Muscle layer of duodenum (tissue), 2 donors: ENCODE data around the gene C1QTNF6.

Experiments
- H3K27ac ChIP-seq: one replicate; pipeline ENCODE4 v1.7.0; 2013; ENCODE audit warnings: mild to moderate bottlenecking, low read length
- H3K27me3 ChIP-seq: one replicate; pipeline ENCODE4 v1.7.0; 2013; ENCODE audit warnings: low read depth, mild to moderate bottlenecking, control low read depth, low read length
- H3K36me3 ChIP-seq, 2 donors: one replicate each; pipeline ENCODE4 v1.7.0; 2013; ENCODE audit warnings: low read length in 2 of 2, control low read depth in 1 of 2, mild to moderate bottlenecking in 1 of 2; ENCODE audit not compliant: insufficient read depth in 2 of 2, control insufficient read depth in 1 of 2
- H3K4me1 ChIP-seq, 2 donors: one replicate each; pipeline ENCODE4 v1.7.0; 2013; ENCODE audit warnings: low read length in 2 of 2, mild to moderate bottlenecking in 2 of 2, control low read depth in 1 of 2, moderate library complexity in 1 of 2; ENCODE audit not compliant: insufficient read depth in 2 of 2, control insufficient read depth in 1 of 2
- H3K4me3 ChIP-seq, 2 donors: one replicate each; pipeline ENCODE4 v1.7.0; 2013; ENCODE audit warnings: low read length in 2 of 2, low read depth in 1 of 2, mild to moderate bottlenecking in 1 of 2
- H3K9me3 ChIP-seq, 2 donors: one replicate each; pipeline ENCODE4 v1.7.0; 2013; ENCODE audit warnings: low read length in 2 of 2, control low read depth in 1 of 2, mild to moderate bottlenecking in 1 of 2; ENCODE audit not compliant: control insufficient read depth in 1 of 2
- donor health status: healthy.

Gene C1QTNF6

DNA sequence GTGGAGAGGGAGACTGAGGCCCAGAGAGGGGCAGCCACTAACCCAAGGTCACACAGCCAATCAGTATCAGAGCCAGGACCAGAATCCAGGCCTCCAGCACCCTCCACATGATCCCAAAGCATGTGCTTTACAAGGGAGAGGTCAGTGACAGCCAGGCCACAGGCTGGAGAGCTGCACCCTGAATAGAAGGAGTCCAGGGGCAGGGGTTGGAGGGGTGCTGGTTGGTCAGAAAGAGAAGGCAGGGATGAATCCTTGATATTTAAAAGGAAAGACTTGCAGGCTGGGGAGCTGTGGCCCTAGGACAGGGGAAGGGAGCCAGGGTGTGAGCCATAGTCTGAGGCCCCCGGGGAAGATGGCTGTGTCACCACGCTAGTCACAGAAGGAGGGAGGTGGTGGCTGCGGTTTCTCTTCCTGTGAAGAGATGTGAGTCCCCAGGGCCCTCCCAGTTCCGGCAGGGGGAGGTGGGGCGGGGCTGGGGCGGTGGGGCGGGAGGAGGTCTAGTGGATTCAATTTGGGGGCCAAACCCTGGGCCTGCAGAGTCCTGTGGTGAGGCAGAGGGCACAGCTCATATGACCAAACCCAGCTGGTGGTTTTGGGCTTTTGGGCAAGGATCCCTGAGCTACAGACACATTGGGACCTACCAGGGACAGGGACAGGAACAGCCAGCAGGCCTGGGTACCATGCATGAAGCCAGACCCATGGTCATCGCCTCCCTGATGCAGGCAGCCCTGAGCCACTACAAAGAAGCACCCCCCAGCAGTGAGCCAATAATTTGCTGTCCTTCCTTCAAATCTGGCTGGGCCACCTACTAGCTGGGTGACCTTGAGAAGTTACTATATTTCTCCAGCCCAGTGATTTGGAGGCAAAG, 42.0 kb upstream of the C1QTNF6 start:
- Histone ChIP-seq H3K4me3 (no peak overlapping the region), H3K4me1 (peaks cover 4 to 10% of the 10 kb centered on the region in 2 donors), H3K27me3 (no peaks in the 10 kb centered on the region), H3K27ac (peak overlapping the region; percentile 72), H3K36me3 (no peaks in the 10 kb centered on the region), H3K9me3 (no peaks in the 10 kb centered on the region)

DNA sequence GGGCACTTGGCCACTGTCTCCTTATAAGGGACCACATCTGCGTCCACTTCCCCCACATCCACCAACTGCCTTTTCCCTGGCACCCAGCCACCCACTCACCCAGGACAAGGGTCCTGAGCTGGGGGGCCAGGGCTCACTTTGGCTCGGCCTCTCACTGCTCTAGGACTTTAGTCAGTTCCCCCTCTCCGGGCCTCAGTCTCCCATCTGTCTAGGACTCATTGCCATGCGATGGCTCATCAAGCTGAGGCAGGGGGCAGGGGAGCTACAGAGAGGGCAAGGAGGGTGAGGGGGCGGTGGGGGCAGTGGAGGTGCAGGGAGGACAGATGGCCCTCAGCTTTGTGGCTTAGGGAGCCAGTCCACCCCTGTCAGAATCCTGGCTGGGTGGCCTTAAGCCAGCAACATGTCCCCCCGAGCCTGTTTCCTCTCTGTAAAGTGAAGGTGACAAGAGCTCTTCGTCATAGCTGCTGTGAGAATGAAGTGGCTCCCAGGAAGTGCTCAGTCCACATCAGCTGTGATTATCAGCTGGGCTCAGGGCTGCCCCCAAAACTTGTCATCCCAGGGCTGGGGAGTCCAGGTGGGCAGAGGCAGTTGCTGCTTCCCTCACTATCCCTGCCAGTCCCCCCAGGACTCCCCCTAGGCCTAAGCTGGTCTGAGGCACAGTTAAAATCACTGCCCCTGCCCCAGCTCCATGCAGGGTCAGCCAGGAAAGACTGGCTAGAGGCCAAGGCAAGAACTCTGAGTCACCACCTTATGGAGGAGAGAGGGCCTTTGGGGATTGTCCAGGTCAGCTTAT, 41.2 kb upstream of the C1QTNF6 start:
- Histone ChIP-seq H3K27ac (peak overlapping the region; percentile 72), H3K27me3 (no peaks in the 10 kb centered on the region), H3K4me3 (no peak overlapping the region), H3K36me3 (no peaks in the 10 kb centered on the region), H3K4me1 (peaks cover 4 to 10% of the 10 kb centered on the region in 2 donors), H3K9me3 (no peaks in the 10 kb centered on the region)

DNA sequence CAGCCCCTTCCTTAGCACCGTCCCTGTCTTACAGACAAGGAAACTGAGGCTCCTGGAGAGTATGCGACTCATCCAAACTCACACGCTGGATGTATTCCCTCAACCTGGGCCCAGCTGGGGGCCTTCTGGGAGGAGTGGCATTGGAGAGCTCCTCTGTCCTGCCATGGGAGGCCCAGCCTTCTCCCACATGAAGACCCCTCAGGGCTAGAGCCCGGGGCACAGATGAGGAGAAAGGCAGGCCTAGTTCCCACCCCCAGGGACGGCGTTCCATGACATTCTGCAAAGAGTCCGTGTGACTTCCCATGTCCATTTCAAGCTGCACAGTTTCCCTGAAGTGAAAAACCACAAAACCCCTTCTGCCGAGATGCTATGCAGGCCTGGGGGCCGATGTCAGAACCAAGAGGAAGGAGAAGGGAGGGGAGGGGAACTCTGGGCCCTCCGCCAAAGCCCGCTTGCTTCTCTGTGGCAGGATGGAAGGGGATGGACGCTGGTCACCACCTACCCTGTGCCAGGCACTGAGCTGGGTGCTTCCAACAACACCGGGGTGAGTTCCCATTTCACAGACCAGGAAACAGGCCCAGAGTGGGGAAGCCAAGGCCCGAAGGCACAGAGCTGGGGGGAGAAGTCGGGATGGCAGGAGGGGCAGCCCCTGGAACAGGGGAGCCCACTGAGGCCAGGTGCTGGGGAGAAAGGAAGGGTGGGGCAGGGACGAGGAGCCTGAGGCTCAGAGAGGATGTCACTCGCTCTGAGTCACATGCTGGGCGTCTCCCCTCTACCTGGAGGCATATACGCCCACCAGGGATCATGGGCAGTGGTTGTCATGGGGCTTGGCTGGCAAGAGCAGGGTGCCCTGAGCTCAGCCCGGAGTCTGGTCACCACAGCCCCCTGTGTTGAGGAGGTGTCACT, 40.3 kb upstream of the C1QTNF6 start:
- no peaks in the 10 kb centered on the region for H3K9me3 ChIP-seq
- peak overlapping the region; percentile 23 for H3K27ac ChIP-seq
- peaks cover 4 to 10% of the 10 kb centered on the region in 2 donors for H3K4me1 ChIP-seq
- H3K4me3 ChIP-seq: no peak overlapping the region
- no peaks in the 10 kb centered on the region for H3K27me3 ChIP-seq
- H3K36me3 ChIP-seq: no peaks in the 10 kb centered on the region

DNA sequence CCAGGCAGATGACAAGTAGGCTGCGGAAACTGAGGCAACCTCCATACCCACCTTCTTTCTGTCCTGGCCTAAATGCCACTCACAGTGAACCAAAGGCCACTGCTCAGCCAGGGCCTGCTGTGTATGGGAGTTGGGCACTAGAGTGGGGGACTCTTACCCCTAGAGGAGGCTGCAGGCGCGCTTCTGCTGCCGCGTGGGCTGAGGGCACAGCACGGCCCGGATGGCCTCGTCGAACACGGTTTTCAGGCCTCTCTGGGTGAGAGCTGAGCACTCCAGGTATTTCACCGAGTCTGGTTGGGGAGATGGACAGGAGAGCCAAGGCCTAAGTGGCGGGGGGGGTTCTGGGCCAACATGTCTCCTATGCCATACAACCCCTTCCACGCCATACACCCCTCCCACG, 38.5 kb upstream of the C1QTNF6 start:
- Histone ChIP-seq H3K27ac (no peak overlapping the region), H3K9me3 (no peaks in the 10 kb centered on the region), H3K4me3 (no peak overlapping the region), H3K27me3 (no peaks in the 10 kb centered on the region), H3K36me3 (no peaks in the 10 kb centered on the region), H3K4me1 (peaks cover 4 to 10% of the 10 kb centered on the region in 2 donors)

DNA sequence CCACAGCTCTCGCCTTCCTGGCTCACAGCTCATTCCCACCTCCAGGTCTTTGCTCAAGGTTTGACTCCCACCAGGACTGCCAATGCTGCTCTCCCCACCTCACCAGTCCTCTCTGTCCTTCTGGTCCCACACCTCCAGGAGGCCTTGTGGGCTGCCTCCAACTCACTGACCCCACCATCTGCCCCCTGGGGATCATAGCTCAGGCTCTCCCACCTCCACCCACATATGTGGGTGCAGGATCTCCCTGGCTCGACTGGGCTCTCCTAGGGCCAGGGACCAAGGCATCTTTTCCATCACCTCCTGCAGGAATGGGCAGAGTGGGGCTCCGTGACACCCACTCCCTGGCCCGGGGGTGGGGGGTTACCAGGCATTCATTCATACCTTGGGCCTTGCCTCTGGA, 38.0 kb upstream of the C1QTNF6 start:
- Histone ChIP-seq H3K4me1 (peaks cover 4 to 10% of the 10 kb centered on the region in 2 donors), H3K4me3 (no peak overlapping the region), H3K27ac (no peak overlapping the region), H3K36me3 (no peaks in the 10 kb centered on the region), H3K27me3 (no peaks in the 10 kb centered on the region), H3K9me3 (no peaks in the 10 kb centered on the region)

DNA sequence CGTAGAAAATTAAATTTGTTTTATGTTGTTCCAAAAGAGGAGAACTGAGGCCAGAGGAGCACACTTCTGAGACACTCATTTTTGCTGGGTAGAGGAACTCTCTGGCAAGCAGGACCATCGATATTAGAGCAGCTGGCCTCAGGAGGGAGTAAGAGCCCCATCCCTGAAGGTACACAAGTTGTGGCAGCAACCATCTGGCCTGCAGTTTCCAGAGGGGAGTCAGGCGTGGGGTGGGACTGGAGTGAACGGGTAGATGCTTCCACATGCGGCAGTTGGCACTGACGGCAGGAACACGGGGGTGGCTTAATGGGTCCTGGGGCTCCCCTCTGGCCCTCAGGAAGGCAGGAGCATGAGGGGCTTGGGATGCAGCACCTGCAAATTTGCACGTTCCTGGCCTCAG, 37.4 kb upstream of the C1QTNF6 start:
- H3K9me3 ChIP-seq: no peaks in the 10 kb centered on the region
- H3K27me3 ChIP-seq: no peaks in the 10 kb centered on the region
- H3K36me3 ChIP-seq: no peaks in the 10 kb centered on the region
- H3K27ac ChIP-seq: no peak overlapping the region
- no peak overlapping the region for H3K4me3 ChIP-seq
- H3K4me1 ChIP-seq: peaks cover 4 to 10% of the 10 kb centered on the region in 2 donors

DNA sequence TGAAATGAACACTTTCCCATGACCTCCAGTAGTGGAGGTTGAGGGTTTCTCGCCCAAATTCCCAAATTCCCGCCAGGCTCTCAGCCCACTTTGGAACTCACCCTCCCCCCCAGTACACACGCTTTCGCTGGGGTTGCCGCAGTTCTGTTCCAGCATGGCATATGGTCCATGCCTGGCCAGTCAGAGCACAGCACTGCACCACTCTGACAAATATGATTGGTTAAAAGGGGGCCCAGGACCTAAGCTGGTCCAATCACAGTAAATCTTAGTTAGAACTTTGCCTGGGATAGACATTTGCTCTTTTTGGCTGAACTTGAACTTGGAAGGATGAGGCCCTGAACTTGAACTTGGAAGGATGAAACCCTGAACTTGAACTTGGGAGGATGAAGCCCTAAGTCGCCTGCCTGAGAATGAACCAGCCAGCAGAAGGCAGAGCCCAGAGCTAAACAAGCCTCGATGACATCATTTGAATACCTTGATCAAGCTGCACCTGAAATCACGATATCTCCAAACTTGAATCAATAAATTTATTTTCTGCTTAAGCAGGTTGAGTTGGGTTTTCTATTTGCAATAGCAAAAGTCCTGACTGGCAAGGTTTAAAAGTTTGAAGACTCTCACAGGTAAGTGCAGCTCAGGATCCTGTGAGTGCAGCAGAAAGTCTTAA, 36.8 kb upstream of the C1QTNF6 start:
- H3K27ac ChIP-seq: no peak overlapping the region
- H3K4me3 ChIP-seq: no peak overlapping the region
- H3K9me3 ChIP-seq: no peaks in the 10 kb centered on the region
- no peaks in the 10 kb centered on the region for H3K36me3 ChIP-seq
- H3K27me3 ChIP-seq: no peaks in the 10 kb centered on the region
- peaks cover 4 to 10% of the 10 kb centered on the region in 2 donors for H3K4me1 ChIP-seq

DNA sequence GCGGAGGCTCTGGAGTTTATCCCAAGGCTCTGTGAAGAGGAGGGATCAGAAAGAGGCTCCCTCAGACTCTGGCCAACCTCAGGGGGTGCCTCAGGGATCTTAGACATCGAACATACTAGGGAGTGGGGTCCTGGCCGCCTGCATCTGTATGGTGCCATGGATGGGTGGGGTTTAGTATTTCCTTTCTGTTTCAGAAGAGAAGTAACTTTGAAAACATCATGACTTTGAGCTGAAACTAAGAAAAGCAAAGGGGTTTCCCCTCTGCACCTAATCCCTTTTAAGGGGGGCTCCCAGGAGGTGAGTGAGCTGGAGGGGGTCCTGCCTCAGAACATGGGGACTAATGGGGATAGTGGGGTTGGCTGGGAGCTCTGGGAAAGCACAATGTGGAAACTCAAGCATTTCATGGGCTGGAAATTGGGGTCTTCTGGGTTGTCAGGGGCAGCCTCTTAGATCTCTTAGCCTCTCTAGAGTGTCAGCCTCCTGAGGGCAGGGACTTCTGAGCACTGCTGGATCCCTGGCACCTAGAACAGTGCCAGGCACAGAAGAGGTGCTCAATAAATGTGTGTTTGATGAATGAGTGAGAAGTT, 36.0 kb upstream of the C1QTNF6 start:
- H3K4me3 ChIP-seq: no peak overlapping the region
- no peaks in the 10 kb centered on the region for H3K9me3 ChIP-seq
- H3K4me1 ChIP-seq: peaks cover 3 to 4% of the 10 kb centered on the region in 2 donors
- peak overlapping the region; percentile 9 for H3K27ac ChIP-seq
- no peaks in the 10 kb centered on the region for H3K27me3 ChIP-seq
- no peaks in the 10 kb centered on the region for H3K36me3 ChIP-seq

DNA sequence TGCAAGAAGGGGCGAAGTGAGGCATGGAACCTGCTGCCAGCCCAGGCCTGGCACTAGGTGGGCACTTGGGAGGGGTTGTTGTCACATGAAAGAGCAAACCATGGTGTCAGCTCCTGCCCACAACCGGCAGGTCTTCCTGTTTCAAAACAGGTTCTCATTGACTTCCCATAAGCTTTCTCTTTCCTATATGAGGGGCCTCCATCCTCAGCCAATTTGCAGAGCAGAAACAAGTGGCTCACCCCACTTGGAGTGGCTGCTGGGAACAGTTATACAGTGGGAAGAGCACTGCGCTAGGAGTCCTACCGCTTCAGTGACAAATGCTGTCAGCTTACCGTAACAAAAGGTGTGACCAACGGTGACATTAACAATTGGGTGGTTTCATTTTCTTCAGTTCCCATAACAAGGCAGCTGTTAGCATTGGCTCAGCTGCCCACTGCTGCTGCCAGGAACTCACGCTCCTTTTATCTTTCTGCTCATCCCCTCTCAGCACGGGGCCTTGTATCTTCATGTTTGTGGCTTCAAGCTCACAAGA, 34.5 kb upstream of the C1QTNF6 start:
- H3K4me3 ChIP-seq: no peak overlapping the region
- no peaks in the 10 kb centered on the region for H3K4me1 ChIP-seq
- H3K36me3 ChIP-seq: no peaks in the 10 kb centered on the region
- no peaks in the 10 kb centered on the region for H3K27me3 ChIP-seq
- H3K27ac ChIP-seq: peak overlapping the region; percentile 8
- H3K9me3 ChIP-seq: no peaks in the 10 kb centered on the region
